Cortex of kidney (tissue), 1 donor: ENCODE results near the gene ST6GALNAC2.
"Not testable (repeated sequence)": the region's sequence is repeated elsewhere in the genome, so short reads cannot be mapped to it uniquely, and the experiment has no call there.

ENCODE experiments used
- DNase-seq: peaks from one replicate; lab custom pipeline; 2025; lab: John Stamatoyannopoulos, UW

ST6GALNAC2 gene

DNA sequence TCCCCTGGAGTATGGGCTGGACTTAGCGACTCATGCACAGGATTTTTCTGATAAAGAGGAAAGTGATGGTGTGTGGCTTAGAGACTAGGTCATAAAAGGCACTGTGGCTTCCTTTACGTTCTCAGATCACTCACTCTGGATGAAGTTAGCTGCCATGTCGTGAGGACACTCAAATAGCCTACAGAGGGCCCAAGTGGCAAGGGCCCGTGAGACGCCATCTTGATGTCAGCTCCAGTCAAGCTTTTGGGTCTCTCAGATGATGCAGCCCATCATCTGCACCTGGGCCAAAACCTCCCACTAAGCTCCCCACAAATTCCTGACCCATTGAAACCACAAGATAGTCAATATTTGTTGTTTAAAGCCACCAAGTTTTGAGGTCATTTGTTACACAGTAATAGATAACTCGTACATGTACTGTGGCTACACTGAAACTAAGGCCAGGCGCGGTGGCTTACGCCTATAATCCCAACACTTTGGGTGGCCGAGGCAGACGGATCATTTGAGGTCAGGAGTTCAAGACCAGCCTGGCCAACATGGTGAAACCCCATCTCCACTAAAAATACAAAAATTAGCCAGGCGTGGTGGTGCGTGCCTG is 14.7 kb downstream of the ST6GALNAC2 start:
- DNase-seq = no peak

DNA sequence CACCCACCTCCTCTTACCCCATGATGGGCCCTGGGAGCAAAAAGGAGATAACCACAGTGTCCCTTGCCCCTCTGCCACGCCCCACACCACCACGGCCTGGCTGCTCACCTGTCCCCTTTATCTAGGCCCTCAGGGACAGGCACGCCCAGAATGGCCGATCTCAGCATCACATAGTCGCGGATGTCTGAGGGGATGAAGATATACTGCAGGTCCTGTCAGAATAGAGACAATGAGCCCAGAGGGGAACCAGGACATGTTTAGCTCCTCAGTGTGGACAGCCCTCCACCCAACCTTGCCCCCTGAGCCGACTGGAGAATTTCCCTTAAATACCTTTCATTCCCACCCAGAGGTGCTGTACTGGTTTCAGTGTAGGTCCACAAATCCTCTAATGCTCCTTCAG is 15.2 kb downstream of the ST6GALNAC2 start:
- DNase-seq = no peak

DNA sequence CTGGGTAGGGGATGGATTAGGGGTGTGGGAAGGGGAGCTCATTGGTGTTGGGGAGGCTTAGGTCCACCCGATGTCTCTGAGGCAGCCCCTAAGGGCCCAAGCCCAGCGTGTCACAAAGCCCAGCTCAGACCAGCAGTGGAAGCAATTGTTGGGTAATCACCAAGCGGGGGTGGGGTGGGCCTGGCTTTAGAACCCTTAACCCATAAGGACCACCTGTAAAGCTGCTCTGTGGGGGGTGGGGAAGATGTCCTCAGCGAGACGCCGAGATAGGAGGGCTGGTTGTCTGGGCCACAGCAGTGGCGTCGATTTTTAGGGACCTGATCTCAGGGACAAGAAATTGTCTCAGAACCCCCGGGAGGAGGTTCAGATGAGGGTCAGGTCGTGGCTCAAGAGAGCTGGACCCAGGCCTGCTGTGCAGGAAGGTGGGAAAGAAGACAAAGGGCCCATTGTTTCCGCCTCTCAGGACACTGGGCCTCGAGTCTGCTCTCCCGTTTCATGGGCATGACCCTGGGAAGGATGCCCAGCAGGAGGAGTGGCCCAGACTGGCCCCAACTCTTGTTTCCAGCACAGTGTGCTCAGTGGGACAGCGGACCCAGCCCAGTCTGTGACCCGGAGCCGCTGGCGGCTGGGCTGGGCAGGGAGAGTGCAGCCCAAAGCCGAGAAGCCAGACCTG is 15.9 kb downstream of the ST6GALNAC2 start:
- no peak for DNase-seq

DNA sequence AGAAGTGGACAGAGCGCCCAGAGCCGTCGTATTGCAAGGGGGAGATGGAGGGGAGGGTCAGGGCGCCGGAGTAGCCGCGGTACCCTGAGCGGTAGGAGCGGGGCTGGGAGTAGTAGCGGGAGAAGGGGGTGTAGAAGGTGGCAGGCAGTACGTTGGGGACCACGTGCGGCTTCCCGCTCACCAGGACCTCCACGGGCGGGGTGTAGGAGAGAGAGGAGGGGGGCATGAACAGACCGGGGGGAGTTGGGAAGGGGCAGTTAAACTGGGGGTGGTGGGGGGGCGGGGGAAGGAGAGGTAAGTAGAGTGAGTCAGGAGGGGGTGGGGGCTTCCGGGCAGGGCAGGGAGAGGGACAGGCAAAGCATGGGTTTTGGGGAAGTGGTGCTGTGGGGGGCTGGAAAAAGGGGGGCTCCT is 16.8 kb downstream of the ST6GALNAC2 start:
- DNase-seq = no peak

DNA sequence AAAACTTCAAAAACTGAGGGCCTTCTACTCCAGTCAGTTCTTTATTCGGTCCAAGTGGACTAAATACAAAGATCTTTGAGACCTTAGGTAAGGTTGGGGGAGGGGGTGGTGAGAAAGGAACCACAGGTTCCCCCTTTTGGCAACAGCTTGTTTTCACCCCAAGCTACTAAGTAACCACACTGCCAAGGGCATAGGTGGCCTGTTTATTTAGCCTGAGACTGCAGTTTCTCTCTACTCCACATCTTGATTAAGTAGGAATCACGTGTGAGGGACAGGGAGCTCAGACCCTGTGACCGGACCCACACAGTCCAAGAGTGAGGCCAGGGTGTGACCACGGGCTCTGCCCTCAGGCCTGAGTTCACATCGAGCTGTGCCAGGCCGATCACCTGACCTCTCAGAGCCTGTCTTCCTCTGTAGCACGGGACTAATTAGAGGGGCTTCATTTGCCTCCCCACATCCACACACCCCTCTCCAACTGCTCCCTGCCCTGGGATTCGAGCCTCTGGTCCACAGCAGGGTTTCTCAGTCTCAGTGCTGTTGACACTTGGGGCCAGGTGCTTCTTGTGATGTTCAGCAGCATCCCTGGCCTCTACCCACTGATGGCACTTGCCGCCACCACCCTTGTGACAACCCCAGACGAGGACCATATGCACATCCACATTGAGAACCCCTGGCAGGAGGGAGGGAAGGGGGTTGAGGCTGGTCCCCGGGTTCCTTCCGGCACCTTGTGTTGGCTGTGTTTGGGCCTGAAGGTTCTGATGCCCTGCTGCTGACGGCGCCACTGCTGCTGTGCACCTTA is 17.8 kb downstream of the ST6GALNAC2 start:
- DNase-seq = no peak

DNA sequence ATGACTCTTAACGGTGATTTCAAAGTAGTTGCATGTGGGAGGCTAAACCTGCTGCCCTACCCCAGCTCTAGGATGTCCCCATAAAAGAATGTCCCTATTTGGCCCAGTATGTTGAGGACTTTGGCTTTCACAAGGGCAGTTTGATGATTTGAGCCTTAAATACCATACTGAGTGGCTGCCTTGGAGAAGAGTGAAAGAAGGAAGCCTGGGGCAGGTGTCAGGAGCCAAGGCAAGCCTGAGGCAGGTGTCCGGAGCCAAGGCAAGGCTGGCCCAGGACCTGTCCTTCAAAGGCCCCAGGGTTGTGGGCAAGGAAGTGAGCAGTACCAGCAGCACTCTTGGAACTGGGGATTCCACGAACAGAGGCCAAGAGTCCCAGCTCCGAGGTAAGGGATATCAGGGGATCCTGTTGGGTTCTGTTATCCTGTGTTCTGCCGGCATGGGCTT is 18.6 kb downstream of the ST6GALNAC2 start:
- DNase-seq = no peak

DNA sequence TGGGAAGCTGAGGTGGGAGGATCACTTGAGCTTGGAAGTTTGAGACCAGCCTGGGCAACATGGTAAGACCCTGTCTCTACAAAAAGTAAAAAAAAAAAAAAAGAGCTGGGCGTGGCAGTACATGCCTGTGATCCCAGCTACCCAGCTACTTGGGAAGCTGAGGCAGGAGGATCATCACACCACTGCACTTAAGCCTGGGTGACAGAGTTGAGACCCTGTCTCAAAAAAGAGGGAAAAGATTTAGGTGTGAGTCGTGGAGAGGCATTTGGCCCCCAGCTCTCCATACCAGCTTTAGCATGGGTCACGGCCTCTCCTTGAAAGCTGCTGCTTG is 19.1 kb downstream of the ST6GALNAC2 start:
- DNase-seq = no peak

DNA sequence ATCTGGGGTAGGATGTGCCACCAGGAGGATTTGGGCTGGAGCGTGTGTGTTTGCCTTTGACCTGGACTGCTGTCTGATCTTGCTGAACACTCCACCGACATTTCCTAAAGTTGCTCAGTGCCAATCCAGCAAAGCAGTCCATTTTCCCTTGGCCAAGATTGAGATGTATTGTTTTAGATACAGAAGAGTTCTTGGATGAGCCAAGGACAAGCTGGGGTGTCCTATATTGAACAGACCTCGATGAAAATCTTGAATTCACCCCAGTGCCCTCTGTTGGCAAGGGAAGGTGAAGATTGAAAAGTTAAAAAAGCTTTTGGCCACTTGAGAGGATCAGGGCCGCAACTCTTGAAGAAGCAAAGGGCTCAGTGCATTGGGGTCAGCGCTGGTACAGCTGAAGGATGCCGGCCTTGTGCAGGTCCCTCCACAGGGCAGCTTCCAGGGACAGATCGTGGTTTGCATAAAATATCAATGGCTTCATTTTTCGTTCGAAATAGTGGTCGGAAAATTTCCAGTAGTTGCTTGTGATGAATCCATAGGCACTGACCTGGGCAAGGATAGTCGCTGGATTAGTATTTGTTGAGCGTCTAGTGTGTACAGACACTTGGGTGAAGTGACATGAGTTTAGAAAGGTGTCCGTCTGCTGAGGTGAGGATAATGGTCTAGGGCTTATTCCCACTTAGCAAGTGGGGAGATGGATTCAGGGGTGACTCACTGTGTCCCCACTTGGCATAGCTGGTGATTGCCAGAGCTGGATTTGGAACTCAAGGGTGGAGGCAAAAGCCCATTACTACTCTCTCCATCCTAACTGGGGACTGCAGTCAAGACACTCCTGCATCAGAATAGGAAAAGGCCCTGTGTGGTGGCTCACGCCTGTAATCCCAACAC is 19.7 kb downstream of the ST6GALNAC2 start:
- no peak for DNase-seq

DNA sequence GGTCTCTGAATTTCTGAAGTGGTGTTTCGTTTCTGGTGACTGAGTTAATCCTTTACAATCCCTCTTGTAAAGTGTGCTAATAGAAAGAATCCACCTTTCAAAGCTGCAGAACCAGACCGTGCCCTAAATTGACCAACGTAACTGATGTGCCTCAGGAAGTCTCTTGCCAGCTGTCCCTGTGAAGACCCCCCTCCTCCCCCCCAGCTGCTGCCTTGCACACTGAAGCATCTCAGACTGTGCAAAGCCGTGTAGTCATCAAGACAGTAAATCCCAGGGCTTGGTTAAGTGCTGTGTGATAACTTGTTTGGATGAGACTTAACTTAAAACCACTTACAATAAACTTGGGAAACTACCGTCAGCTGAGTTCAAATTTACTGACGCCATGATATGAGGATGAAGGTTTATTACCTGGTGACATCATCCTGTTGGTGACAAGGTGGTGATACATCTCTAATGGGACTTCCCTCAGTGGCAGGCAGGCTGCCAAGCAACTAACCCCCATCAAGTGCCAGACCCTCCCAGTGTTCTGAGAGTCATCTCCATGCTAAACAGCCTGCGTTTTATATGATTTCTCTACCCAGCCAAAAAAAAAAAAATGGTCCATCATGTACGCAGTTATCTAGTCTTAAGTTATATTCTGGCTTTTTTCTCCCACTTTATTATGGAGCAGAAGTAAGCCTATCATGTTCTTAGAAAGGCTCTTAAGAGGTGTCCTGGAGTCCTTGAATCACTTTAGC is 20.5 kb downstream of the ST6GALNAC2 start:
- DNase-seq = not testable (repeated sequence)

DNA sequence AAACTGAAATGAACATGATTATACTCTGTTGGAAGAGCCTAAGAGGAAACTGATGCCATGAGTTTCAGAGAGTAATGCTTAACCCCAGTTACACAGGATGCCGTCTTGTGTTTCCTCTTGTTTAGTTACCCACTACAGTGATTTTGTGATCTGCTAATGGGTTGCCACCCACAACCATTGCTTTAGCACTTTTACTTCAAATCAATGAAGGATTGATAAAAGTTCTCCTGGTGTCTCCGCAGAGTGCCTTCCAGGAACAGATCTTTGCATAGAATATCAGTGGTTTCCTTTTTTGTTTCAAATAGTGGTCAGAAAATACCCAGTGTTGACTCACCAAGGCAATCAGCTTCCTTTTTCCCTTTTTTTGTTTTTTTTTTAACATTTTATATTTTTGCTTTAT is 22.3 kb downstream of the ST6GALNAC2 start:
- not testable (repeated sequence) for DNase-seq

DNA sequence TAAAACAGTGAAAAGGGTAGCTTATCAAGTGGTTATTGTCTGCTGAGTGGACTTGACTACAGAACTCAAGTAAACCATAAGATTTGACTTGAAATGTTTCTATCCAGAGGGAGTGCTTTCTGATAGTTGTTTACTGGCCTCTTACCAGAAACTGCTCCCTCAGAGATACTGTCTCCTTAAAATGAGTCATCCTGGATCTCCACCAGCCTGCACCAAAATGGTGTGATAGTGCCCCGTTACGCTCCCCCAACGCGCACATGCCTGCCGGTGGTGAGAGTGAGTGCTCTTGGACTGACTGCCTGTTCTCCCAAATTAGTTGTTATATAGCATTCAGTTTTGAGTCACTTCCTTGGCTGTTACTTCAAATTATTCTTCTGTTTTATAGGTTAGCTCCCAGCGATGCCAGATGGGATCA is 22.9 kb downstream of the ST6GALNAC2 start:
- DNase-seq = no peak

DNA sequence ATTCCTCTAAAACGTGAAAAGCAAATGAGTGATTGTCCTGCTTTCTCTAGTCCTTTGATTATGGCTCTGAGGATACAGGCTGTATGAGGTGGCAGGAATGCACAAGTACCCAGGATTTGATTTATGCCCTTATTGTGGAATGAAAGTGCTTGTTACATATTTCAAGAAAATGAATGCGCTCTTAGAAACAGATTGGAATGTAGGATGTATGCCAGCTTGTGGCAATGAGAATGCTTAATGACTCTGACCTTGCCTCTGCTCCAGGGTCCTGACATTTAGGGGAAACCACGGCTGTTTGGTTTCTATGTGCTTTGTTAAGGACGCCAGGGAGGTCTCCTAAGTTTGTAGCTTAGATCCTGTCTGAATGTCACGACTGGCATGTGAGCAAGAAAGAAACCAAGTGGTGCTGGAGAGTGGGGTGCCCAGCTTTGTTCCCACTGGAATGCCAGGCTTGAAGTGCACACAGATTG is 23.8 kb downstream of the ST6GALNAC2 start:
- no peak for DNase-seq

DNA sequence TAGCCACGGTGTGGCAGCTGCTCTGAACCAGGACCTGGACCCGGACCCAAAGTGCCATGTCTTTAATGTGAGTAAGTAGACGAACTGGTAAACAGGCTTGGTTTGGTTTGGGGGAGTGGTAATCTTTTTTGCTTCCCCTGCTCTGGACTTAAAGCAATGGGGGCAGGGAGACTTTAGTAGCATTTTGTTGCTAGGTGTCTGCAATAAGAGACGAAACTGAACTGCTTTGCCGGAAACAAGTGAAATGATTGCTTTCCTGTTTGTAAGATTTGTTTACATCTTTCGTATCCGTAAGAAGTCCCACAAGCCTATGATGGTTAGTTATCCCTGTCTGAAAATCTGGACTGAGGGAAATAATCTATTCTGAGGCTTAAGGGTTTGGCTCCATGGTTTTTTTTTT is 24.3 kb downstream of the ST6GALNAC2 start:
- DNase-seq = no peak

DNA sequence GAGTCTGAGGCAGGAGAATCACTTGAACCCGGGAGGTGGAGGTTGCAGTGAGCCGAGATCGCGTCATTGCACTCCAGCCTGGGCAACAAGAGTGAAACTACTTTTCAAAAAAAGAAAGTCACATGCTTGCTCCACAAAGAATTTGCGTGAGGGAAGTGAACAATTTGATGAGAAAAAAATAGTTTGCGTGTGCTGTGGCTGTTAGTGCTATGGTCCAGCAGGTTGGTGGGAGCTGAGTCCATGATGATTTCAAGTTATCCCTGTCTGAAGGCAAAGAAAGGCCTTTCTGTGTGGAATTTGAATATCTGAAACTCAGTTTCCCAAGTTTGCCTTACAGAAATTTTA is 24.8 kb downstream of the ST6GALNAC2 start:
- DNase-seq = no peak

DNA sequence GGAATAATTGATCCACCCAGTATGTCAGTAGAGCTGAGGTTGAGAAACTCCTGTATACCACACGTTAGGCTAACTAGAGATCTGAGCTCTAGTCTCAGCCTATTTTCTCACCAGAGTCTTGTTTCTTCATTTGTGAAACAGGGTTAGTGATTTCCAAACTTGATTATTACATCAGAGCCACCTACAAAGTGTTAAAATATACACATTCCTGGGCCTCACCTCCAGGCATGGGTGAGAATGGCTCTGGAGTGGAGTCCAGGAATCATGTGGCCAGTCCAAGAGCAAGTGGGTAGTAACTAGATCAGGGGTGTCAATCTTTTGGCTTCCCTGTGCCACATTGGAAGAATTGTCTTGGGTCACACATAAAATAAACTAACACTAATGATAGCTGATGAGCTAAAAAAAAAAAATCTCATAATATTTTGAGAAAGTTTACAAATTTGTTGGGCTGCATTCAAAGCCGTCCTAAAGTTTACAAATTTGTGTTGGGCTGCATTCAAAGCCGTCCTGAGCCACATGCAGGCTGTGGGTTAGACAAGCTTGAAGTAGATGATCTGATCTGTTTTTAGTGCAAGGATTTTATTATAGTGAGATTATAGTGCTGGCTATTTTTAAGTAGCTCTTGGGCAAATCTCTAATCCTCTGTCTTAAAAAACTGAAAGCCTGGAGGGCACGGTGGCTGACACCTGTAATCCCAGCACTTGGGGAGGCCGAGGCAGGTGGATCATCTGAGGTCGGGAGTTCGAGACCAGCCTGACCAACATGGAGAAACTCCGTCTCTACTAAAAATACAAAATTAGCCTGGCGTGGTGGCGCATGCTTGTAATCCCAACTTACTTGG is 25.4 kb downstream of the ST6GALNAC2 start:
- DNase-seq = no peak

DNA sequence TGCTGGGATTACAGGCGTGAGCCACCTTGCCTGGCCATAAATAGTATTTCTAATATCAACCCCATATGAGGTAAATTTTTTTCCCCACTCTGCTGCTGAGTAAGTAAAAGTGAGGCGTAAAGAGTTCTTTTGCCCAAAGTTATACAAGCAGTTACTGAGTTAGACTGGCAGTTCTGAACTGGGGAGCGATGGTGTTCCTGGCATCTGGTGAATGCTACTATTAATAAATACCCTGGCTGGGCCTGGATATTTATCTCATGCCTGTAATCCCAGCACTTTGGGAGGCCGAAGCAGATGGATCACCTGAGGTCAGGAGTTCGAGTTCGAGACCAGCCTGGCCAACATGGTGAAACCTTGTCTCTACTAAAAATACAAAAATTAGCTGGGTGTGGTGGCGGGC is 26.2 kb downstream of the ST6GALNAC2 start:
- DNase-seq = not testable (repeated sequence)

DNA sequence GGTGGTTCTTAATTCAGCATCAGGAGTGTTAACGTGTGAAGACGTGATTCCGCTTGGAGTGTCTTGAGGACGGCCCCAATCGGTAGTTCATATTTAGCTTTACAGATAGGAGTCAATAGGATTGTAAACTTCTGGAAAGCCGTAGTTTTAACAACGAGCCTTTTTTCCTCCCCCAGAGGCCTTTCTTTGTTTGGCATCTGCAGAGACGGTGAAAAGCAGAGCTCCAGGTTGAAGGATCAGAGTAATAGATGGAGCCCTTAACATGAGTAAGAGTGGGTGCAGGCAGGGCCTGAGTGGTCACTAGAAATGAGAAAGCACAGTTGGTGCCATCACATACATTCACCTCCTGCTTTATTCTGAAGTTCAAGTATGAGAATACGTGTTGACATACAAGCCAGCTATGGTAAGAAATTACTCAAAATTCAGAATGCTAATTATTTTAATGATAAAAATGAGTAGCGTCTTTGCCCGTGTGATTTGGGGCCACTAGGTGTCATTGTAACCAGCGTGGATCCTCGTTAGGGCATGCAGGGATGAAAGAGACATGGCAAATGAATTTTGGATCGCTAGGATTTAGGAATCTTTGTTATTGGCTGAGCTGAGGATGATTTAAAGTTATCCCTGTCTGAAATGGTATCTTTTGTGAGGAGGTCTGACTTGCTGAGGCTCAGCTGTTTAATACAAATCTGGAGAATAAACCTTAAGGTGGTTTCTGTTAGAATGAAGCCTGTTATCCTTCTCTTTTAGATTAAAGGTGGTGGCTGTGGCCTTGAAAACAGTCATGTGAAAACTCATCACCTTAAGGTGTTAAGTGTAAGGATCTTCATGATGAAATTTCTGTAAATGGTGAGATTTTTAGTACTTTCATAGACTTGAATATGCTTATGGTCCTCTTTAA is 27.2 kb downstream of the ST6GALNAC2 start:
- no peak for DNase-seq

DNA sequence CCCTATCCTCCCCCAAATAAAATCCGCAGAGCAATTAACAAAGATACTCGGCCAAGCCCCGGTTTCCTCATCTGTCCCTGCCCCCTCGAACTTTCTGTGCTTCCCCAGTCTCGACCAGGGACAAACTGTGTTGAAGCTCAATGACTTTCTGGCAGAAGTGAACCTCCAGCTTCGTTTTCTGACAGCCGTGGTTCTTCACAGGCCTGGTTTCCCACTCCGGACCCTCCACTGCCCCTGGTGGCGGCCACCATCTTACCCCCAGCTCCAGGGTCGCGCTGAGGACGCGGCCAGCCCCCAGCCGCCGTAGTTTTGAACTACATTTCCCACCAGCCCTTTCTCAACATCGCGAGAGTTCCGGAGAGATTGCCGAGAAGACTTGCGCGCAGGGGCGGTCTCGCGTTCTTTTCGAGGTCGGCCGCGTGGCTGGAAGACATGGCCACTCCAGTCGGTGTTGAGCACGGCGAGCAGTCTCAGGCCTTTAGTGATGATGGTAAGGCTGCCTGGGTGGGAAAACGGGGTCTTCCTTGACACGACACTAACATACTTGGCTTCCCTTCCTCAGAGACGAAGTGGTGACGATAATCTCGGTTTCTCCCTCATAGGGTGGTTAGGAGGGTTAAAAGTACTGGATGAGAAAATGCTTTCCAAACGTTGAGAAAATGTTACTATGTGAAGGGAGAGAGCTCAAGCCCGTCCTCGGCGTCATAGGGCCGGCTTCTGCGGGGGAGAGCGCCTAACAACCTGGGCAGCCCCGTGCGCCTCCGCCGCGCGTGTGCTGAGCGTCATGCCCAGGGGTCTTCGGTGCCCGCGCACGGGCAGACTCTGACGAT is 28.1 kb downstream of the ST6GALNAC2 start:
- peak; percentile 61 for DNase-seq
